Activated B cell treated with CpG ODN at 0.5 μM for 24 hours (primary cell): Measurements from ENCODE around the gene SLBP. TPM values are rescaled to one million over a fixed set of nuclear protein-coding genes. Genes with fewer than 3 reads are reported as not detected.

Source experiments
- ATAC-seq: fragments of 200-7000 bp; cut with Tn5 transposase; one replicate; pipeline ENCODE4 v1.10.0; 2021; ENCODE audit warnings: low read depth, mild to moderate bottlenecking, moderate library complexity
- CTCF ChIA-PET: fragments of 350-600 bp; sonication (Branson Sonifier 250); formaldehyde crosslinking; loops from one replicate; lab custom pipeline; 2021; ENCODE audit warnings: antibody characterized with exemption; lab: Charles Lee
- POLR2A ChIA-PET: fragments of 350-600 bp; sonication (Branson Sonifier 250); formaldehyde crosslinking; loops from one replicate; lab custom pipeline; 2021; ENCODE audit warnings: antibody characterized with exemption; lab: Charles Lee
- DNase-seq: peaks from one replicate; pipeline ENCODE4 v3.0.0; 2022
- H3K27ac Mint-ChIP-seq: one replicate; pipeline ENCODE4 v1.8.0; 2020; ENCODE audit warnings: mixed read lengths
- H3K27me3 Mint-ChIP-seq: one replicate; pipeline ENCODE4 v1.8.0; 2021; ENCODE audit warnings: mixed read lengths
- H3K36me3 Mint-ChIP-seq: one replicate; pipeline ENCODE4 v1.8.0; 2021; ENCODE audit warnings: low read depth, mixed read lengths
- H3K4me1 Mint-ChIP-seq: one replicate; pipeline ENCODE4 v1.8.0; 2021; ENCODE audit warnings: mixed read lengths
- H3K4me3 Mint-ChIP-seq: one replicate; pipeline ENCODE4 v1.8.0; 2020; ENCODE audit warnings: mild to moderate bottlenecking, mixed read lengths
- H3K9me3 Mint-ChIP-seq: one replicate; pipeline ENCODE4 v1.8.0; 2020; ENCODE audit warnings: mixed read lengths
- CTCF ChIP-seq: fragments of 200-600 bp; IDR thresholded peaks from one replicate; pipeline ENCODE4 v1.8.0; 2022; ENCODE audit warnings: antibody characterized with exemption, mild to moderate bottlenecking
- intact Hi-C: fragments of 100-400 bp; cut with micrococcal nuclease; formaldehyde crosslinking; loops from one replicate; pipeline ENCODE4 v1.15.1; 2024
- total RNA-seq: library from RNA; stranded (reverse); gene quantifications from 2 replicates; pipeline ENCODE4 v1.2.3, GENCODE V29; 2022

Gene SLBP
- total RNA-seq, 1 donor from 2014 or later = 34.0 TPM

GRCh38 chr4:1722551-1723118, 10.5 kb upstream of the SLBP start:
- peaks cover 11% of the 10 kb centered on the region for H3K36me3 Mint-ChIP-seq
- H3K9me3 Mint-ChIP-seq = no peaks in the 10 kb centered on the region
- intact Hi-C loops = loop anchor here (5.0 kb wide), 1 partner anchor 710 kb away; the partner anchor contains the start of gene FGFRL1
- ATAC-seq (no peak), DNase-seq (no peak)
- H3K27ac Mint-ChIP-seq = peak overlapping the region; percentile 92
- no peaks in the 10 kb centered on the region for H3K27me3 Mint-ChIP-seq
- no peak for TF ChIP-seq CTCF
- H3K4me1 Mint-ChIP-seq = peaks cover 63% of the 10 kb centered on the region
- CTCF ChIA-PET = interaction anchor here (1.2 to 10.9 kb wide), 2 partner anchors 12 to 29 kb away, joined by 4 to 286 read pairs; no protein-coding TSS in a partner anchor
- POLR2A ChIA-PET = interaction anchor here (0.8 to 8.1 kb wide), 6 partner anchors 10 to 473 kb away, joined by 3 to 138 read pairs (median 9); partner anchors contain the start of genes CTBP1, NELFA, NSD2 and SLBP
- H3K4me3 Mint-ChIP-seq = peak overlapping the region; percentile 83

GRCh38 chr4:1721666-1722550, 9.8 kb upstream of the SLBP start:
- DNase-seq (no peak), ATAC-seq (no peak)
- peak overlapping the region; percentile 83 for H3K4me3 Mint-ChIP-seq
- POLR2A ChIA-PET = interaction anchor here (0.7 to 8.1 kb wide), 12 partner anchors 8 to 149 kb away, joined by 3 to 138 read pairs (median 5); partner anchors contain the start of genes LETM1, NSD2 and SLBP
- peaks cover 65% of the 10 kb centered on the region for H3K4me1 Mint-ChIP-seq
- H3K27me3 Mint-ChIP-seq = no peaks in the 10 kb centered on the region
- CTCF ChIA-PET = interaction anchor here (0.8 to 10.9 kb wide), 4 partner anchors 9 to 28 kb away, joined by 3 to 286 read pairs (median 16); partner anchors contain the start of gene SLBP
- intact Hi-C loops = loop anchor here (1.0 to 5.0 kb wide), 3 partner anchors 10 to 710 kb away; partner anchors contain the start of genes FGFRL1 and SLBP
- no peak for TF ChIP-seq CTCF
- H3K36me3 Mint-ChIP-seq = peaks cover 12% of the 10 kb centered on the region
- H3K9me3 Mint-ChIP-seq = no peaks in the 10 kb centered on the region
- H3K27ac Mint-ChIP-seq = peak overlapping the region; percentile 92

- H3K27me3 Mint-ChIP-seq = no peaks in the 10 kb centered on the region
- peak; percentile 83 for ATAC-seq
- TF ChIP-seq CTCF = no peak
- POLR2A ChIA-PET = interaction anchor here (0.6 to 8.1 kb wide), 10 partner anchors 8 to 800 kb away, joined by 3 to 138 read pairs (median 3); partner anchors contain the start of genes LETM1 and SLBP
- peaks cover 64% of the 10 kb centered on the region for H3K4me1 Mint-ChIP-seq
- peak within 1 kb of the TSS; percentile 92 for H3K27ac Mint-ChIP-seq
- H3K9me3 Mint-ChIP-seq = no peaks in the 10 kb centered on the region
- CTCF ChIA-PET = interaction anchor here (0.8 to 4.1 kb wide), 3 partner anchors 9 to 29 kb away, joined by 3 to 28 read pairs (median 4); partner anchors contain the start of gene SLBP
- intact Hi-C loops = loop anchor here (1.0 to 5.0 kb wide), 3 partner anchors 9 to 709 kb away; partner anchors contain the start of genes FGFRL1 and SLBP
- DNase-seq = peak; percentile 87
- H3K4me3 Mint-ChIP-seq = peak within 1 kb of the TSS; percentile 89
- H3K36me3 Mint-ChIP-seq = peaks cover 11% of the 10 kb centered on the region
Measured at GRCh38 chr4:1721003-1721665, 9.0 kb upstream of the SLBP start, which contains the start of the genes TACC3 and TMEM129. Gene TACC3 (plus strand): TSS chr4:1721521. CDS start chr4:1723422, 1,901 bp downstream. Gene TMEM129 (minus strand): TSS chr4:1721323. CDS start chr4:1720837, 486 bp downstream.

- peaks cover 69% of the 10 kb centered on the region for H3K4me1 Mint-ChIP-seq
- peak; percentile 6 for ATAC-seq
- POLR2A ChIA-PET = interaction anchor here (0.5 to 8.1 kb wide), 10 partner anchors 7 to 799 kb away, joined by 3 to 138 read pairs (median 3); partner anchors contain the start of genes LETM1 and SLBP
Measured at GRCh38 chr4:1720163-1720983, 8.3 kb upstream of the SLBP start.

More at GRCh38 chr4:1720163-1720983, 8.3 kb upstream of the SLBP start:
- Mint-ChIP-seq H3K9me3 (no peaks in the 10 kb centered on the region), H3K27me3 (no peaks in the 10 kb centered on the region), H3K4me3 (peak overlapping the region; percentile 89), H3K36me3 (peaks cover 14% of the 10 kb centered on the region), H3K27ac (peak overlapping the region; percentile 87)
- intact Hi-C loops = loop anchor here (2.0 to 5.0 kb wide), 2 partner anchors 140 to 708 kb away; partner anchors contain the start of gene FGFRL1
- CTCF ChIA-PET = interaction anchor here (0.8 to 4.1 kb wide), 3 partner anchors 8 to 28 kb away, joined by 3 to 28 read pairs (median 4); partner anchors contain the start of gene SLBP
- peak; percentile 50 for DNase-seq
- no peak for TF ChIP-seq CTCF
